ENCODE results near the gene NAALADL2.

The NAALADL2 gene

DNA sequence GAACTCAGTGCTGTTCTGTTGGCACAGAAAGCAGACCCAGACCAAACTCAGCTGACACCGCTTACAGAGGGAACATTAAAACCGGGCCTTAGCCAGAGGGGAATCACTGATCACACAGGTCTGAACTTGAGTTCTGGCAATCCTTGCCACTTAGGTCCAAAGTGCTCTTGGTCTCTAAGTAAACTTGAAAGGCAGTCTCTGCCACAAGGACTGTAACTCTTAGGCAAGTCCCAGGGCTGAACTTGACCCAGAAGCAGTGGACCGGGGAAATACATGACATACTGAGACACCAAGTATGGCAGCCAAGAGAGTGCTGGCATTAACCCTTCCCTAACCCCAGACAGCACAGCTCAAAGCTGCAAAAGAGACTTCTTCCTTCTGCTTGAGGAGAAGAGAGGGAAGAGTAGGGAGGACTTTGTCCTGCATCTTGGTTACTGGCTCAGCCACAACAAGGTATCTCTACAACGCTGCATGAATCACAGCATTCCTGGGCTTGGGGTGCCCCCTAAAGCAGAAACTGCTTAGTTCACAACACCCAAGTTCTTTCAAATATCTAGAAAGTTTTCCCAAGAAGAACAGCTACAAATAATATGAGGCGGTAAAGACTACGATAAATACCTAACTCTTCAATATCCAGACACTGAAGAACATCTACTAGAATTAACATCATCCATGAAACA lies 32.5 kb downstream of the NAALADL2 start:
- DNase-seq: no peak

GRCh38 chr3:174907027-174907426 lies 47.9 kb downstream of the NAALADL2 start:
- DNase-seq: no peak

DNA sequence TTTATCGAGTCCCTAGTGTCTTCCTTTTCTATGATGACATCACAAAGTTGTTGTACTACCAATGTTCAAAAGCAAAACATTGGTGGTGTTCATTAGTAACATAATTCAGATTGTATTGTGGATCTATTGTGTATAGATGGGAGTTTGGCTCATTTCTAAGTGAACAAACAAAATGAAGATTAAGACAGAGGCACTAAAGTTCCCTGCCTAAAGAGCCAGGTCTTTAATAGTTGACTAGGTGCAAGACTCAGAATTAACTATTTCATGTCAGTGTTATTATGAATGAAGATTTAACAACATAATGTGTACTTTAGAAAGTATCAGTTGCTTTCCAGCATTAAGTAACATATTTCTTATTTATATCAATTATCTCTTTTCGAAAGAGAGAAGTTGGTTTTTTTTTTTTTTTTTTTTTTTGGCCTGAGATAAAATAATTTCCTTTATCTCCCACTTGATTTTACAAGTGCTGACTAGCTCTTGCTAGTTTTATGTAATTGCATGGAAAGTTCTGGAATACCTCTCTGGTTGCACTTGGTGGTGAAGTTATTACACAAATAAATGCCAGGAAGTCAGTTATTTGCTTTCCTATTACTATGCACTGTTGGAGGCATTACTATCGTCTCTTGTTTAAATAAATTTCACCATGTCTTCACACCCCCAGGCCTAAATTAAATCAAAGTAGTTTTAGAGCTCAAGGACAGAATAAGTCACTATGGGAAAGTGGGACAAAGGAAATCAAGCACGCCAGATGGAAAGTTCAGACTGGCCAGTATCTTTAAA lies 48.7 kb downstream of the NAALADL2 start:
- DNase-seq: no peak

GRCh38 chr3:174931473-174932353 lies 72.6 kb downstream of the NAALADL2 start:
- no peak for DNase-seq

DNA sequence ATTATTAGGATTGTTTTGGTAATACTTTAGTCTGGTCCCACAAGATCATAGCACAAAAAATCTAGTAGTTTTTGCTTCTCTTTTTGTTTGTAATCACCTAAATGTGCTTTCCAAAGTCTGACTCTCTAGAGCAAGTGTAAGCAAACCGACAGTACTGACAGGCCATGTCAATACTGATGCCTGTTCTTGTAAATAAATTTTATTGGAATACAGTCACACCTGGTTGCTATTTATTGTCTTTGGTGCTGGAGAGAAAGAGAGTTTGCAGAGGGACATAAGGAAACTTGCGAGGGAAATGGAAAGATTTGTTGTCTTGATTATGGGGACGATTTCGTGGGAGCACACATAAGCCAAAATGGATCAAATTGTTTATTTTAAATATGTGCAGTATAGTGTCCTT lies 77.5 kb downstream of the NAALADL2 start:
- no peak for DNase-seq

GRCh38 chr3:174937478-174937877 lies 78.3 kb downstream of the NAALADL2 start:
- DNase-seq: no peak

- DNase-seq: no peak
Measured at GRCh38 chr3:174938102-174938501, 79.0 kb downstream of the NAALADL2 start.

GRCh38 chr3:174940151-174940550 lies 81.0 kb downstream of the NAALADL2 start:
- no peak for DNase-seq

DNA sequence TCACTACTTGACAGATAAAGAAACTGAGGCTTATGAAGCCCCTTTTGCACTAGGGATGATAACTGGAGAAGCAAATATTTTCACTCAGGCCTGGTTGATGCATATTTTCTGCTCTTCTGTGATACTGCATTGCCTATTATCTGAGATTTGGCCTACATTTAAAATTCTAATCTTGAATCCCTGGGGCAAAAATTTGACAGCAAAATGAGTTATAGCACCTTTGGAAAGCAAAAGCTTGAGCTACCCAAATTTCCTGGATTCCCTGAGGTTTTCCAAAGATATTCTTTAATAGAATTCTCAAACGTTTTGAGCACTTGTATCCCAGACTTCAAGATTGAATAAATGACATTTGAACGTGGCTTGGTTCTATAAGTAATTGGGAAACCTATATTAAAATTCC lies 86.1 kb downstream of the NAALADL2 start:
- no peak for DNase-seq

GRCh38 chr3:174945951-174946350 lies 86.8 kb downstream of the NAALADL2 start:
- no peak for DNase-seq

DNA sequence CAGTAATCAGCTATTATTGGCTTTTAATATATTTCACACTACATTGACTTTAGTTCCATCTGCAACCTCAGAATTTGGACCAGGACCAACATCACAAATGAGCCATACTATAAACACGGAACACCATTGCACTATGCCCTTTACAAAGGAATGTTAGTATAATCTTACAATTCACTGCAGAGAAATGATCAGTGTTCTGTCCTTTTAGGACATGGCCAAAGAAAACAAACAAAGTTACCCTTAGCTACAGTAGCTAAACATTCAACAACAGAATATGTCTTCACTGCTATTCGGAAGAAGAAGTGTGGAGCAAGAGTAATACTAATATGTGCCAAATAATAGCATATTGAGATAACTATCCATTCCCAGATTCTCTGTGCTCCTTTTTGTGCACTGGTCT lies 90.4 kb downstream of the NAALADL2 start:
- DNase-seq: no peak

GRCh38 chr3:174951034-174951433 lies 91.9 kb downstream of the NAALADL2 start:
- no peak for DNase-seq

GRCh38 chr3:174951498-174952005 lies 92.4 kb downstream of the NAALADL2 start:
- no peak for DNase-seq

- no peak for DNase-seq
Measured at GRCh38 chr3:174953068-174953467, 93.9 kb downstream of the NAALADL2 start.

DNA sequence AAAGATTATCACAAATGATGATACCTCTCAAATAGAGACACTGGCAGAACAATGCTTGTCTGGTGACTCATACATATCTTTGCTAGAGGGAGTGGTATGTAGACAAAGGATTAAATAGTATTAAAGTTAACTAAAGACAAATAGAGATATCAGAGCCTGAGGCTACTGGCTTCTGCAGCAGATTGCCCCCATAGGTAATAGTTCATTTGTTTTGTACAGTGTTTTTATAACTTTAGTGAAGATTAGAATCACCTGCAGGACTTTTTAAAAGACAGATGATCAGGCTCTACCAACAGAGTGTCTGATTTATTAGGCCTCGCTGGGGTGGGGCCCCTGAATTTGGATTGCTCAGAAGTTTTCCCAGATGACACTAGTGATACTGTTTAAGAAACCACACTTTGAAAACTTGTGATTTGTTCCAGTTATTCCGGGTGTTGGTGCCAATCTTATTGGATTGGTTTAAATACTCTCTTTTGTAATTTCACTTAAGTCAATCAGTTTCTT lies 96.4 kb downstream of the NAALADL2 start:
- no peak for DNase-seq

- no peak for DNase-seq
Measured at GRCh38 chr3:174957081-174957480, 97.9 kb downstream of the NAALADL2 start.

DNA sequence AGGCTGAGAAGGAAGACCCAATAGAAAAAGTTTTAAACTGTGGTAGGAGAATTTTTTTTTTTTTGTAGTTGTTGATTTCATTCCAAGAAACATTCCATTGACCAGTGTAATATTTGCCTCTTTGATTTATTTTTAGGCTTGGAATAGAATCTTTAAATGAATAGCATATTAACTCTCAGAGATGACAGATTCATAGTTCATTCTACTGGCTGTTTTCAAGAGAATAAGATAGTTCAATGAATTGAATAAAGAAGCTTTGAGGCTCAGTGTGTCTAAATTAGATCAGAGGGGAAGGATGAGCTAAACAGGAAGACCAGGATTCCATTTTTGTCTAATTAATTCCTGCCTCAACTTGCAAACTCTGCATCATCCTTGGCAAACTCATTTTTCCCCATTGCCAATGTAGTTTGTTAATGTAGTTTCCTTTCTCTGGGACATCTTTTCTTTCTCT lies 98.4 kb downstream of the NAALADL2 start:
- no peak for DNase-seq

- DNase-seq: no peak
Measured at GRCh38 chr3:174958671-174959328, 99.7 kb downstream of the NAALADL2 start.

DNA sequence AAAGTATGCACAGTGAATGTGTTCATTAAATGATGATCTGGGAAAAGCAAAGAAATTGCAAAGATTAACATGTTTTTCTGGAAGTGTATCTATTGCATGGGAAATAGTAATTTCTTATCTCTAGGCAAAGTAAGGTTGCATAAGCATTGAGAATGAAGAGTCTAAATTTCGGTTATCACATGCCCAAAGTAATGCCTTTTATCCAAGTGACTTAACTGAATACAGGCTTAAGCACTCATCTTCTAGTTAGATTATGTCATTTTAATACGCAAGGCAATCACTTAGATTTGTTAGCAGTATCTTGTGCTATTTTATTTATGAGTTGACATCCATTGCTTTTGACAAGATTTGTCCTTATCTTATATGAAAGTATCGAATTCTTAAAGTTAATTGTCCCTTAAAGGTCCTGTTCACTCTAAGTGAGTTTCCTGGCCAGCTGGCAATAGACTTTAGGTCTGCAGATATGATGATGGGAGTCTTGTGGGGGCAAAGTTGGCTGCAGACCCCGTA lies 100.5 kb downstream of the NAALADL2 start:
- DNase-seq: no peak

- no peak for DNase-seq
Measured at GRCh38 chr3:174960898-174961297, 101.8 kb downstream of the NAALADL2 start.

GRCh38 chr3:174973465-174973864 lies 114.3 kb downstream of the NAALADL2 start:
- no peak for DNase-seq

GRCh38 chr3:174986685-174987084 lies 127.6 kb downstream of the NAALADL2 start:
- no peak for DNase-seq
